ENCODE data around the gene PRR29. TPM values are rescaled to one million over a fixed set of nuclear protein-coding genes. Genes with fewer than 3 reads are reported as not detected.

Gene PRR29
- total and polyA plus RNA-seq, 2 donors (not counting 1 experiment from before 2014, with no cell fraction given) = 0.02 to 0.17 TPM

- Histone ChIP-seq H3K9me3 (ENCODE audit: control insufficient read depth, insufficient read depth, low read depth, low read length) (no peaks in the 10 kb centered on the region), H3K27me3 (ENCODE audit: control insufficient read depth, insufficient read depth, low read length) (peaks cover 29% of the 10 kb centered on the region), H3K36me3 (ENCODE audit: control insufficient read depth, insufficient read depth, low read length) (no peaks in the 10 kb centered on the region), H2AFZ (ENCODE audit: low read length) (no peak overlapping the region), H4K20me1 (ENCODE audit: control insufficient read depth, extremely low read depth, insufficient read depth, low read length) (no peaks in the 10 kb centered on the region), H3K9ac (ENCODE audit: insufficient read depth, low read length) (no peak overlapping the region), H3K27ac (ENCODE audit: insufficient read depth, low read length) (no peak overlapping the region), H3K79me2 (ENCODE audit: control insufficient read depth, insufficient read depth, low read length) (no peaks in the 10 kb centered on the region), H3K4me1 (ENCODE audit: control insufficient read depth, extremely low read depth, insufficient read depth, low read length) (peaks cover 3% of the 10 kb centered on the region), H3K4me3 (replicated peaks in 1 of 4; ENCODE audit: control extremely low read depth in 1 of 4, insufficient read depth in 1 of 4, low read depth in 3 of 4, low read length in 4 of 4) (no peak overlapping the region), H3K4me2 (ENCODE audit: extremely low read depth, insufficient read depth, low read length) (no peak overlapping the region)
- no peak for DNase-seq (ENCODE audit: low read depth in 2 of 2)
- no peak for TF ChIP-seq EZH2 (IDR thresholded peaks at IDR 0.05; ENCODE audit: low read length, missing control alignments)
- TF ChIP-seq CTCF (conservative IDR thresholded peaks at IDR 0.05 in 1 of 2, IDR thresholded peaks at IDR 0.05 in 1 of 2; ENCODE audit: low read depth in 1 of 2, low read length in 2 of 2) = no peak
These were observed 1.5 kb upstream of the PRR29 start for GRCh38 chr17:63996430-63997182.

GRCh38 chr17:63997341-63998048 lies 656 bp upstream of the PRR29 start:
- TF ChIP-seq EZH2 (IDR thresholded peaks at IDR 0.05; ENCODE audit: low read length, missing control alignments) = peak; percentile 40
- no peak for TF ChIP-seq CTCF (conservative IDR thresholded peaks at IDR 0.05 in 1 of 2, IDR thresholded peaks at IDR 0.05 in 1 of 2; ENCODE audit: low read depth in 1 of 2, low read length in 2 of 2)
- no peaks in the 10 kb centered on the region for H3K9me3 ChIP-seq (ENCODE audit: control insufficient read depth, insufficient read depth, low read depth, low read length)
- no peak for DNase-seq (ENCODE audit: low read depth in 2 of 2)
- H3K4me1 ChIP-seq (ENCODE audit: control insufficient read depth, extremely low read depth, insufficient read depth, low read length) = peaks cover 3% of the 10 kb centered on the region
- no peak overlapping the region for H3K27ac ChIP-seq (ENCODE audit: insufficient read depth, low read length)
- no peaks in the 10 kb centered on the region for H4K20me1 ChIP-seq (ENCODE audit: control insufficient read depth, extremely low read depth, insufficient read depth, low read length)
- H3K4me2 ChIP-seq (ENCODE audit: extremely low read depth, insufficient read depth, low read length) = peak overlapping the region; percentile 26
- no peak overlapping the region for H2AFZ ChIP-seq (ENCODE audit: low read length)
- H3K9ac ChIP-seq (ENCODE audit: insufficient read depth, low read length) = no peak overlapping the region
- peak overlapping the region in 2 of 4 experiments; percentile 59 to 64 for H3K4me3 ChIP-seq (replicated peaks in 1 of 4; ENCODE audit: control extremely low read depth in 1 of 4, insufficient read depth in 1 of 4, low read depth in 3 of 4, low read length in 4 of 4)
- no peaks in the 10 kb centered on the region for H3K36me3 ChIP-seq (ENCODE audit: control insufficient read depth, insufficient read depth, low read length)
- H3K79me2 ChIP-seq (ENCODE audit: control insufficient read depth, insufficient read depth, low read length) = no peaks in the 10 kb centered on the region
- H3K27me3 ChIP-seq (ENCODE audit: control insufficient read depth, insufficient read depth, low read length) = peaks cover 20% of the 10 kb centered on the region

Measured in fibroblast of lung (primary cell).